ENCODE data around the gene OR2V2. TPM values are rescaled to one million over a fixed set of nuclear protein-coding genes. Genes with fewer than 3 reads are reported as not detected.

The OR2V2 gene
- total RNA-seq, 1 experiment from 2014 or later, result not detected

DNA sequence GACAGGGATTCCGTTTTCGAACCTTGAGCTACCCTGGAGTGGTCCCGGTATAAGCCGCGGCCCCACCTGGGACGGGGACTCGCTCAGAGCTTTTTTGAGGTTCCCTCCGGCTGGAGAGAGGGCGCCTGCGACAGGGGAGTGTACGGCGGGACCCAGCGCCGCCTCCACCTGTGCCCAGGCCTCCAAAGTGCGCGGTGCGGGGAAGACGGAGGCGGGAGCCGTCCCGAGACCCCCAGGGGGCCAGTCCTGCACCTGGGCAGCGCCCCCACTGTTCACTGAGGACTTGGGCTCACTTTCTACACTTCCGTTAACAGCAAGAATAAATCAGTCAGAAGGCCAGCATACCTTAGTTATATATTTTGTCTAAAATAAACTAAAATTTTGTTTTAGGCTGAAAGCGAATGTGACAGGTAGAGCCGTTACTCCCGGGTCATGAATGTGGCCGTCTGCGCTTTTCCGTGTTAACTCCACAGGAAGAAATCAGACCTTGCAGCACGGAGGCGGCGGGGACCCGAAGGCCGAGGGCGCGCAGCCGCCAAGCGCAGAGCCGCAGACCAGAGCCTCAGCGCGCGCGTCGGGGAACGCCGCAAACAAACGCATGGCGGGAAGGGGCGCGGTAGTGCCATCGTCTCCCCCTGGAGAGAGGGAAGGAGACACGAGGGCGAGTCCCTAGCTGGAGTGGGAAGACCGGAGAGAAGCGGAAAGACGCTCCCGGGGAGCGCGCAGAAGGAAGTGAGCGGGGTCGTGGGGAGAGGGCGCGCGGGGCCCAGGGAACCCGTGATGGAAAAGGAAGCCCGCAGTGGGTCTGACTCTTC lies 43.5 kb downstream of the OR2V2 start:
- DNase-seq (ENCODE audit: low read depth), result peak; percentile 34

DNA sequence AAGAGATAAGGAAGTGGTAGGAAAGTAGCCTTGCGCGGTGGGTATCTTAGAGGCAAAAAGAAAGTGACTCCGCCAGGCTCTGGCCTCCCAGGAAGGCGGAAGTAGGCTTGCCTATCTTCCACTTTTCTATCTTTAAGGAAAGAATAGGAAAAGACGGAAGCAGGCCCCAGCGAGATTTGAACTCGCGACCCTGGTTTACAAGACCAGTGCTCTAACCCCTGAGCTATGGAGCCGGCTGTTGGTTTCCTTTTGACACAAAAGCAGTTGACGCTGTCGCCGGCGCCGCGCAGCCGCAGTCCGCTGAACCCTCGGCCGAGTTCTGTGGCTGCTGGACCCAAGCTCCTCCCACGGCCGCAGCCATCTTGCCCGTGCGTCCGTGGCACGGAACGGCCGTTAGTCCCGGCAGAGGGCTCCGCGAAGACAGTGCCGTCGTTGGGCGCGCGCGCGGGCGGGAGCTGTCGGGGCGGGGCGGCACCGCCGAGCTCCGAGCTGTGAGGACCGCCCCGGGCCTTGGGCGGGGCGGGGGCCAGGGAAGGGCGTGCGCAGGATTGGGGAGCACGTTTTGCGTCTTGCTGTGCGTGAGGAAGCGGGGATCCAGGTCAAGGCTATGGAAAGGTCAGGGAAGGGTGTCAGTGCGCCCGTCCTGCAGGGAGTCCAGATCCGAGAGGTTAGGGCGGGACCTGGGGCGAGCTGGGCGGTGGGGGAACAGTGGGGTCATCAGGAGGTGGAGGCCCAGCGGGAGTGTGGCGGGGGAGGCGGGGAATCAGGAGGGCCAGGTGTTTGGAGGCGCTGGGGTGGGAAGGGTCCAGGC lies 44.3 kb downstream of the OR2V2 start:
- peak; percentile 95 for DNase-seq (ENCODE audit: low read depth)

DNA sequence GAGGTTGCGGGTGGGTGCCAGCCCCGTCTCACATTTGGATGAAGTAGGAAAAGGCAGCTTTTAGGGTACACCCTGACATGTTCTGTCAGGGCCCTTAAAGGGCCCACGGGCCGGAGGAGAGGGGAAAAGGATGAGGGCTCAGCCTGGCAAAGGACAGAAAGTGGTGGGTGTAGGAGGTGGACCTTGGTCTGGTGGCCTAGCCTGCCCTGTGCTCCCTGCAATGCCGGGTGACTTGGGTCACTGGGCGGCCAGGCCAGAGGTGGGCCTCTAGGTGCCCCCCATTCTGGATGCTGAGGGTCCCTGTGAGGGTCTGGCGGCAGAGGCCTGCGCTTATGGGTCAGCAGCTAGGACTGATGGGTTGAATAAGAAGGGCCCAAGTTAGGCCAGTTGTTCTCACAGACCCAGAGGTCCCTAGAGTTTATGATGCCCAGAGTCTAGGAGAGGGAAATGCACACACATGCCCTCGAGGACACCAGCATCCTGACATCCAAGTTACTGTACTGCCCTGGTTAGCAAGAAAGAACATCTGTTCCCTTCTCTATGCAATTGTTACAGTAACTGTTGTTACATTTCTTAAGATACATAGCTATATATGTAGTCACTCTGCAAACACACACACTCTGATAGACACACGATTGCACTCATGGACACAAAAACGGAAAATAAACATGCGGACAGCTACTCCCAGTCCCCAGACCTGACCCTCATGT lies 45.1 kb downstream of the OR2V2 start:
- no peak for DNase-seq (ENCODE audit: low read depth)

GRCh38 chr5:181193656-181194055 lies 46.3 kb downstream of the OR2V2 start:
- DNase-seq (ENCODE audit: low read depth), result no peak

- DNase-seq (ENCODE audit: low read depth), result no peak
Observed at GRCh38 chr5:181194489-181195248, 47.3 kb downstream of the OR2V2 start.

DNA sequence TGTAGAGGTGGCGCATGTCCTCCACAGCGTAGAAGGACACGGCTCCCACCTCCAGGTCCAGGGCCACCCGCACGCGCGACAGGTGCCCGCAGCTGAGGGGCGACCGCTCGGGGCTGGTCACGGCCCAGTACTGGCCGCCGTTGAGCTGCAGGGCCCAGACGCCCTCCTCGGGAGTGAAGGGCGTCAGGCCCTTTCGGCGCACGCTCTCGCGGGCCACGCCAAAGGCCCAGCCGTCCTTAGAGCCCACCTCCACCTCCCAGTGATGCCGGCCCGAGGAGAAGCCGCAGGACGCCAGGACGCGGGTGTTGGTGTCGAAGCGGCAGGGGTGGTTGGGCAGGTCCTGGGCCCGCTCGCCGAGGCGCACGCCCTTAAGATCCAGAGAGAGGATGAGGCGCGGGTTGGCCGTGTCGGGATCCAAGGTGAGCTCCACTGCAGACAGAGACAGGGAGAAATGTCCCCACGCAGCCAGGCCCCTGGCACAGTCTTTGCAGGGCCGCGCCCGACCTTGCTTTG lies 47.9 kb downstream of the OR2V2 start:
- DNase-seq (ENCODE audit: low read depth), result no peak

- no peak for DNase-seq (ENCODE audit: low read depth)
Observed at GRCh38 chr5:181197326-181197951, 50.1 kb downstream of the OR2V2 start.

- DNase-seq (ENCODE audit: low read depth), result no peak
Observed at GRCh38 chr5:181198106-181198685, 50.8 kb downstream of the OR2V2 start.

GRCh38 chr5:181198905-181199519 lies 51.6 kb downstream of the OR2V2 start:
- DNase-seq (ENCODE audit: low read depth), result no peak

- no peak for DNase-seq (ENCODE audit: low read depth)
Observed at GRCh38 chr5:181199881-181200638, 52.7 kb downstream of the OR2V2 start.

GRCh38 chr5:181200816-181201215 lies 53.4 kb downstream of the OR2V2 start:
- no peak for DNase-seq (ENCODE audit: low read depth)

- DNase-seq (ENCODE audit: low read depth), result no peak
Observed at GRCh38 chr5:181203093-181203711, 55.8 kb downstream of the OR2V2 start.

DNA sequence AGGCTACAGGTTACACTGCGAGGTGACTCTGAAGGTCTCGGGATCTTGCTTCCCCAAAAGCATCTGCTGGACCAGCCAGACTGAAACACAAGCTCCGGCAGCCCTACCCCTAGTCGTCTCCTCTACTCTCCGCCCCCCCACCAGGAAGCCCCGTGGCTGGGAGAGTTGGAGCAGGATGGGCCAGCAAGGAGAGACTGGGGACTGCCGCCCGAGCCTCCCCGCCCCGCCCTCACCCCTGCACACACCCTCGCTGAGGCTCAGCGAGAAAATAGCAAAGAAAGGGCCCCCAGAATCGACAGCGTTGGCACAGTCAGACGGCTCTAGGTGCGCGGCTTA lies 56.4 kb downstream of the OR2V2 start:
- no peak for DNase-seq (ENCODE audit: low read depth)

DNA sequence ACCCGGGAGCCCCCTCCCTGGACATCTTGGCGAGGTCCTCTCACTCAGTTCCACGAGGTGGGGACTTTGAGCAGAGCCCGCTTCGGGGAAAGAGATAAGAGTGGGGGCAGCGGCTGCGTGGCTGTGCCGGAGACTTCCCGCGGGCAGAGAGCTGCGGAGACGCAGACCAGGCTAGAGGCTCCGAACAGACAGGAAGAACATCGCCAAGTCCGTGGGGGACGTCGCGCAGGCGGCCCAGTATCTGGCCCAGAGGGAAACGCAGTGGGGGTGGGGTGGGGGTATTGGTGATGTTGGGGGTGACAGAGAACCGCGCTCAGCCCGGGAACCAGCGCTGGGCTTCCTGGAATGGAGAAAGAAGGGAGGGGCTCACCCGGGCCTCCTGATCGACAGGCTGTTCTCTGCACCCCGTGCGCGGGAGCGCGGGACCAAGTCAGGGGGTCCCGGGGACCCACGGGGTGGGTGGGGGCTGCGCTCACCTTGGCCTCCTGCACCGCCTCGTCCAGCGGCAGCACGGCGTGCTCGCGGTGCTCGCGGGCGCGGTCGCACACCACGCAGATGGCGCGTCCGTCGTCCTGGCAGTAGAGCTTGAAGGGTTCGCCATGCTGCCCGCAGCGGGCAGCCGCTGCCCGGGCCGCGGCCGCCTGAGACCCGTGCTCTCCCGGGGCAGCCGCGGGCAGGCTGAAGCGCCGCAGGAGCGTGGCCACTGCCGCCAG lies 56.9 kb downstream of the OR2V2 start:
- DNase-seq (ENCODE audit: low read depth), result no peak

- no peak for DNase-seq (ENCODE audit: low read depth)
Observed at GRCh38 chr5:181204826-181205760, 57.7 kb downstream of the OR2V2 start, which contains the start of gene TRIM7. Gene TRIM7, minus strand, starts transcription at chr5:181205196. Its CDS starts 86 bp downstream, at chr5:181205110.

GRCh38 chr5:181205761-181206649 lies 58.6 kb downstream of the OR2V2 start:
- DNase-seq (ENCODE audit: low read depth), result no peak
